K562 (cell line): ENCODE data around the gene MAP3K4. TPM values are rescaled to one million over a fixed set of nuclear protein-coding genes. Genes with fewer than 3 reads are reported as not detected.

ENCODE experiments used
- CBX3 ChIP-seq, 2 experiments: IDR thresholded peaks; 1 replicate in 1 of 2; 2 replicates in 1 of 2; pipeline ENCODE4 v1.6.1; 2012; ENCODE audit warnings: inconsistent platforms in 2 of 2, low read length in 2 of 2, borderline replicate concordance in 1 of 2, control low read depth in 1 of 2
- ETS1 ChIP-seq: conservative IDR thresholded peaks from 2 replicates; pipeline ENCODE4 v1.6.1; 2011; ENCODE audit warnings: low read depth, mild to moderate bottlenecking, low read length; ENCODE audit not compliant: control insufficient read depth
- FOXA3 ChIP-seq, 2 experiments: fragments of 450-650 bp in 1 of 2; sonication (generic) in 1 of 2; formaldehyde crosslinking; IDR thresholded peaks in 1 of 2; conservative IDR thresholded peaks in 1 of 2; 2 replicates each; pipeline versions ENCODE4 v1.4.0 to v1.8.0; 2020 to 2022; ENCODE audit warnings: mild to moderate bottlenecking in 2 of 2, missing genetic modification reagents in 1 of 2
- GTF2B ChIP-seq: IDR thresholded peaks from 2 replicates; pipeline ENCODE4 v1.6.1; 2011; ENCODE audit not compliant: insufficient read length; ENCODE audit errors: extremely low read depth
- HMG20B ChIP-seq: fragments of 250-450 bp; sonication (Bioruptor Pico); IDR thresholded peaks from 2 replicates; pipeline ENCODE4 v1.5.0; 2021; ENCODE audit warnings: mild to moderate bottlenecking
- HMGXB4 ChIP-seq: sonication (generic); formaldehyde crosslinking; IDR thresholded peaks from 2 replicates; pipeline ENCODE4 v1.8.1; 2023; ENCODE audit warnings: mild to moderate bottlenecking, missing genetic modification reagents
- L3MBTL2 ChIP-seq: fragments of 450-650 bp; IDR thresholded peaks from 2 replicates; pipeline ENCODE4 v1.6.1; 2016; ENCODE audit warnings: mild to moderate bottlenecking, moderate library complexity
- MCM3 ChIP-seq: fragments of 450-650 bp; IDR thresholded peaks from 2 replicates; pipeline ENCODE4 v1.6.1; 2016
- MNT ChIP-seq, 2 experiments: fragments of 450-650 bp; conservative IDR thresholded peaks; 2 replicates each; pipeline ENCODE4 v1.6.1; 2017; ENCODE audit warnings: mild to moderate bottlenecking in 2 of 2, moderate library complexity in 2 of 2
- NFIC ChIP-seq: fragments of 450-650 bp; IDR thresholded peaks from 2 replicates; pipeline ENCODE4 v1.6.1; 2017; ENCODE audit warnings: mild to moderate bottlenecking, inconsistent platforms
- RBBP5 ChIP-seq: fragments of 200-600 bp; sonication (generic); IDR thresholded peaks from 2 replicates; pipeline ENCODE4 v1.6.1; 2012; ENCODE audit warnings: borderline replicate concordance, mild to moderate bottlenecking, low read length, control low read depth, inconsistent platforms; ENCODE audit not compliant: insufficient read depth, poor library complexity, severe bottlenecking
- RBM22 ChIP-seq: fragments of 200-400 bp; formaldehyde crosslinking; IDR thresholded peaks from 2 replicates; pipeline ENCODE4 v1.6.1; 2018; ENCODE audit warnings: low read length, low read depth; ENCODE audit not compliant: poor library complexity, severe bottlenecking
- RNF2 ChIP-seq: sonication (generic); IDR thresholded peaks from 2 replicates; pipeline ENCODE4 v1.6.1; 2016
- SMAD3 ChIP-seq: fragments of 450-650 bp; formaldehyde crosslinking; conservative IDR thresholded peaks from 2 replicates; pipeline ENCODE4 v1.4.0; 2020; ENCODE audit warnings: mild to moderate bottlenecking
- TBL1XR1 ChIP-seq, 2 experiments: IDR thresholded peaks; 2 replicates each; pipeline ENCODE4 v1.6.1; 2012; ENCODE audit warnings: improper control_type of control experiment in 2 of 2, low read length in 2 of 2, mild to moderate bottlenecking in 1 of 2
- ZNF232 ChIP-seq: sonication (generic); formaldehyde crosslinking; IDR thresholded peaks from 2 replicates; pipeline ENCODE4 v1.8.0; 2022; ENCODE audit warnings: mild to moderate bottlenecking, missing genetic modification reagents
- polyA plus RNA-seq, 8 experiments: library from polyadenylated mRNA; depleted of rRNA in 4 of 8; stranded (reverse) in 5 of 8; unstranded in 3 of 8; fragments of >200 nt; fragmentation: Nextera tagmentation in 2 of 8; fragmentation: Illumina TruSeq in 1 of 8; extraction: Ambion mirVana in 2 of 8; extraction: Trizol in 1 of 8; gene quantifications; 2 replicates each; pipeline versions ENCODE4 v1.2.1 to v1.2.3, GENCODE V29; 2011 to 2014; ENCODE audit warnings: inconsistent platforms in 1 of 8, missing spikeins in 1 of 8
- total RNA-seq, 7 experiments: library from RNA; depleted of rRNA in 6 of 7; stranded (reverse); fragments of >200 nt in 6 of 7; fragmentation: Illumina TruSeq in 2 of 7; extraction: Trizol in 2 of 7; gene quantifications; 2 replicates each; pipeline versions ENCODE4 v1.2.1 to v1.2.3, GENCODE V29; 2011 to 2021; ENCODE audit warnings: low replicate concordance in 1 of 7

Gene MAP3K4
- total and polyA plus RNA-seq, 9 of the 15 experiments (the other 6 are each of a cell fraction or from before 2014, with no cell fraction given) = 21.0 to 77.2 (median 48.9) TPM

- TF ChIP-seq CBX3 (IDR thresholded peaks at IDR 0.05; ENCODE audit: borderline replicate concordance in 1 of 2, low read length in 2 of 2) (0 out of 3 replicates have a peak, but pooled peaks of 1 of the 2 experiments have one; percentile 29), MCM3 (no peak), L3MBTL2 (no peak), RBBP5 (no peak), HMG20B (CRISPR knock-in tag) (no peak), SMAD3 (CRISPR knock-in tag) (no peak), MNT (conservative IDR thresholded peaks at IDR 0.05) (no peak), HMGXB4 (CRISPR knock-in tag) (no peak), RNF2 (no peak), NFIC (peak; percentile 94), GTF2B (no peak), TBL1XR1 (IDR thresholded peaks at IDR 0.05; ENCODE audit: low read length in 2 of 2) (no peak), ZNF232 (no peak), RBM22 (no peak), ETS1 (no peak), FOXA3 (CRISPR knock-in tag; conservative IDR thresholded peaks at IDR 0.05 in 1 of 2, IDR thresholded peaks at IDR 0.05 in 1 of 2) (no peak)
Observed at GRCh38 chr6:161141173-161141572, 149.6 kb downstream of the MAP3K4 start (continued).
